Liver (tissue), 9 donors: ENCODE results near the gene GTF3C4. TPM values are rescaled to one million over a fixed set of nuclear protein-coding genes. Genes with fewer than 3 reads are reported as not detected.
"Not testable (repeated sequence)": the region's sequence is repeated elsewhere in the genome, so short reads cannot be mapped to it uniquely, and the experiment has no call there.

Source experiments
- DNase-seq: peaks from one replicate; pipeline ENCODE4 v3.0.0-alpha.2; 2017; ENCODE audit warnings: low spot score
- H3K27ac ChIP-seq, 2 donors: one replicate each; pipeline ENCODE4 v1.7.0; 2013; ENCODE audit warnings: inconsistent platforms in 2 of 2, low read length in 2 of 2, control low read depth in 1 of 2, low read depth in 1 of 2, mild to moderate bottlenecking in 1 of 2
- H3K27me3 ChIP-seq, 4 donors: one replicate each; pipeline versions ENCODE4 v1.6.1 to v1.7.0; 2013; ENCODE audit warnings: low read length in 3 of 4, inconsistent platforms in 1 of 4, mild to moderate bottlenecking in 1 of 4, moderate library complexity in 1 of 4; ENCODE audit not compliant: control insufficient read depth in 4 of 4, insufficient read depth in 4 of 4
- H3K36me3 ChIP-seq, 4 donors: one replicate each; pipeline versions ENCODE4 v1.6.1 to v1.7.0; 2013; ENCODE audit warnings: low read length in 3 of 4, mild to moderate bottlenecking in 3 of 4, low read depth in 1 of 4, moderate library complexity in 1 of 4; ENCODE audit not compliant: control insufficient read depth in 4 of 4, insufficient read depth in 3 of 4
- H3K4me1 ChIP-seq, 4 donors: one replicate each; pipeline versions ENCODE4 v1.6.1 to v1.7.0; 2013; ENCODE audit warnings: low read length in 3 of 4, mild to moderate bottlenecking in 3 of 4, moderate library complexity in 1 of 4; ENCODE audit not compliant: control insufficient read depth in 4 of 4, insufficient read depth in 4 of 4
- H3K4me3 ChIP-seq, 3 donors: one replicate each; pipeline versions ENCODE4 v1.6.1 to v1.7.0; 2013; ENCODE audit warnings: low read length in 3 of 3, control low read depth in 1 of 3, low read depth in 1 of 3, mild to moderate bottlenecking in 1 of 3
- H3K9ac ChIP-seq, 2 donors: one replicate each; pipeline ENCODE4 v1.7.0; 2013; ENCODE audit warnings: low read length in 2 of 2, mild to moderate bottlenecking in 2 of 2, moderate library complexity in 2 of 2, control low read depth in 1 of 2, low read depth in 1 of 2
- H3K9me3 ChIP-seq, 4 donors: one replicate each; pipeline versions ENCODE4 v1.6.1 to v1.7.0; 2013; ENCODE audit warnings: low read length in 3 of 4; ENCODE audit not compliant: control insufficient read depth in 4 of 4
- CTCF ChIP-seq: fragments of 150-350 bp; IDR thresholded peaks from 2 replicates; pipeline ENCODE4 v1.5.1; 2017; ENCODE audit warnings: improper control_type of control experiment, low read depth, low read length; ENCODE audit not compliant: missing input control
- EGR1 ChIP-seq, 2 donors: IDR thresholded peaks; 2 replicates each; pipeline ENCODE4 v1.6.1; 2016 to 2018; ENCODE audit warnings: antibody characterized with exemption in 2 of 2, low read depth in 2 of 2
- FOXA1 ChIP-seq: IDR thresholded peaks from 2 replicates; pipeline ENCODE4 v1.6.1; 2016; ENCODE audit warnings: antibody characterized with exemption
- GABPA ChIP-seq, 2 donors: IDR thresholded peaks in 1 of 2; conservative IDR thresholded peaks in 1 of 2; 2 replicates each; pipeline ENCODE4 v1.6.1; 2016; ENCODE audit warnings: antibody characterized with exemption in 2 of 2, mild to moderate bottlenecking in 1 of 2, moderate library complexity in 1 of 2
- HNF4G ChIP-seq: IDR thresholded peaks from 2 replicates; pipeline ENCODE4 v1.6.1; 2016; ENCODE audit warnings: antibody characterized with exemption
- JUND ChIP-seq, 2 donors: IDR thresholded peaks; 2 replicates each; pipeline ENCODE4 v1.6.1; 2016; ENCODE audit warnings: antibody characterized with exemption in 2 of 2
- MAX ChIP-seq: IDR thresholded peaks from 2 replicates; pipeline ENCODE4 v1.6.1; 2016; ENCODE audit warnings: antibody characterized with exemption
- RAD21 ChIP-seq, 2 donors: IDR thresholded peaks; 2 replicates each; pipeline ENCODE4 v1.6.1; 2016; ENCODE audit warnings: antibody characterized with exemption in 2 of 2, mild to moderate bottlenecking in 2 of 2
- REST ChIP-seq: IDR thresholded peaks from 2 replicates; pipeline ENCODE4 v1.6.1; 2016; ENCODE audit warnings: antibody characterized with exemption, mild to moderate bottlenecking
- RXRA ChIP-seq, 2 donors: IDR thresholded peaks; 2 replicates each; pipeline ENCODE4 v1.6.1; 2017 to 2018; ENCODE audit warnings: antibody characterized with exemption in 2 of 2, mild to moderate bottlenecking in 1 of 2
- SP1 ChIP-seq: IDR thresholded peaks from 2 replicates; pipeline ENCODE4 v1.6.1; 2018; ENCODE audit warnings: antibody characterized with exemption, mild to moderate bottlenecking
- TAF1 ChIP-seq: conservative IDR thresholded peaks from 2 replicates; pipeline ENCODE4 v1.6.1; 2016; ENCODE audit warnings: antibody characterized with exemption, mild to moderate bottlenecking
- YY1 ChIP-seq: IDR thresholded peaks from 2 replicates; pipeline ENCODE4 v1.6.1; 2016; ENCODE audit warnings: antibody characterized with exemption, mild to moderate bottlenecking
- WGBS: extraction: QIAGEN DNeasy Blood & Tissue Kit; methylation state at CpG from one replicate; pipeline ENCODE4 v1.1.7; 2013; 5-methylcytosine and 5-hydroxymethylcytosine counted together
- polyA plus RNA-seq, 2 donors: library from polyadenylated mRNA; stranded (reverse) in 1 of 2; unstranded in 1 of 2; fragments of 200-250 nt in 1 of 2; fragments of >200 nt in 1 of 2; fragmentation: Nextera tagmentation in 1 of 2; extraction: Ambion mirVana in 1 of 2; gene quantifications; one replicate each; pipeline versions ENCODE4 v1.2.1 to v1.2.3, GENCODE V29; 2013 to 2015
- total RNA-seq, 2 donors: library from RNA; depleted of rRNA; stranded (reverse); fragments of >200 nt; gene quantifications; one replicate each; pipeline ENCODE4 v1.2.3, GENCODE V29; 2014
- donor health status: healthy.
- donor health status: healthy.
- donor health status: healthy.
- donor health status: healthy.
- donor health status: healthy.

Gene GTF3C4
- total and polyA plus RNA-seq, 4 donors: 1.4 to 7.2 (median 5.0) TPM

- no peak overlapping the region for H3K9ac ChIP-seq
- no peaks in the 10 kb centered on the region for H3K36me3 ChIP-seq
- H3K4me3 ChIP-seq: no peak overlapping the region
- 71% methylated on average over 13 of the region's 13 CpGs for WGBS
- H3K27ac ChIP-seq: no peak overlapping the region
- TF ChIP-seq RXRA (IDR thresholded peaks at IDR 0.05) (no peak), SP1 (no peak), MAX (no peak), EGR1 (IDR thresholded peaks at IDR 0.05; ENCODE audit: low read depth in 2 of 2) (no peak), FOXA1 (no peak), REST (no peak), YY1 (no peak), HNF4G (no peak), JUND (IDR thresholded peaks at IDR 0.05) (no peak), CTCF (no peak)
- H3K27me3 ChIP-seq: peaks cover 0 to 4% (median 0%) of the 10 kb centered on the region in 4 donors
- no peaks in the 10 kb centered on the region for H3K4me1 ChIP-seq
- H3K9me3 ChIP-seq: no peaks in the 10 kb centered on the region
- no peak for DNase-seq
These were observed 47.2 kb downstream of the GTF3C4 start for GRCh38 chr9:132717326-132717945.

- H3K4me1 ChIP-seq, H3K27ac ChIP-seq, H3K4me3 ChIP-seq, H3K9ac ChIP-seq, H3K9me3 ChIP-seq, DNase-seq, H3K27me3 ChIP-seq, H3K36me3 ChIP-seq: not testable (repeated sequence)
- 73% methylated on average over 8 of the region's 8 CpGs for WGBS
These were observed 48.2 kb downstream of the GTF3C4 start for GRCh38 chr9:132718381-132718928.

GRCh38 chr9:132721661-132722060 lies 51.4 kb downstream of the GTF3C4 start:
- no peak overlapping the region for H3K4me3 ChIP-seq
- H3K27ac ChIP-seq: no peak overlapping the region
- H3K27me3 ChIP-seq: peaks cover 0 to 4% (median 0%) of the 10 kb centered on the region in 4 donors
- H3K4me1 ChIP-seq: no peaks in the 10 kb centered on the region
- no peak overlapping the region for H3K9ac ChIP-seq
- H3K9me3 ChIP-seq: no peaks in the 10 kb centered on the region
- no peaks in the 10 kb centered on the region for H3K36me3 ChIP-seq
- no peak for DNase-seq
- 82% methylated on average over 12 of the region's 12 CpGs for WGBS
- no peak for TF ChIP-seq MAX
- TF ChIP-seq EGR1 (IDR thresholded peaks at IDR 0.05; ENCODE audit: low read depth in 2 of 2): no peak
- TF ChIP-seq CTCF: no peak
- TF ChIP-seq RAD21 (IDR thresholded peaks at IDR 0.05): no peak
- TF ChIP-seq TAF1: no peak
- no peak for TF ChIP-seq SP1
- no peak for TF ChIP-seq GABPA (IDR thresholded peaks at IDR 0.05 in 1 of 2, conservative IDR thresholded peaks at IDR 0.05 in 1 of 2)
- TF ChIP-seq RXRA (IDR thresholded peaks at IDR 0.05): no peak
- TF ChIP-seq REST: no peak
- no peak for TF ChIP-seq HNF4G
- TF ChIP-seq JUND (IDR thresholded peaks at IDR 0.05): no peak
